HCT116 (cell line): ENCODE measurements around the gene RAB33B. TPM values are rescaled to one million over a fixed set of nuclear protein-coding genes. Genes with fewer than 3 reads are reported as not detected.

Source experiments
- ATAC-seq: fragments of 200-7000 bp; cut with Tn5 transposase; 2 replicates; pipeline ENCODE4 v1.9.1; 2020; ENCODE audit warnings: mild to moderate bottlenecking, moderate library complexity
- BruUV-seq: library from RNA; stranded (reverse); fragments of 400-500 nt; replicated peaks from 2 replicates; lab custom pipeline; 2021; lab: Mats Ljungman, UMichigan
- CTCF ChIA-PET: fragments of 300-600 bp; sonication (Branson Sonifier 250); formaldehyde crosslinking; loops from one replicate; lab custom pipeline; 2021; ENCODE audit warnings: antibody characterized with exemption; lab: Charles Lee
- POLR2A ChIA-PET: fragments of 300-600, 350-600 bp; sonication (Branson Sonifier 250); formaldehyde crosslinking; loops from one replicate; lab custom pipeline; 2021; ENCODE audit warnings: antibody characterized with exemption; lab: Charles Lee
- RAD21 ChIA-PET, 2 experiments: fragments of 300-600 bp; sonication (Branson Sonifier 250); formaldehyde crosslinking; loops; one replicate each; lab custom pipeline; 2023; ENCODE audit warnings: low total read pairs in 2 of 2; ENCODE audit not compliant: uncharacterized antibody in 2 of 2, unreplicated experiment in 2 of 2, low non-redundant PET in 1 of 2; lab: Charles Lee
- DNase-seq: peaks from one replicate; pipeline ENCODE4 v3.0.0-alpha.2; 2010; ENCODE audit warnings: low read depth, low spot score
- H2AFZ ChIP-seq: fragments of 200-600 bp; shearing (Covaris generic), sonication (generic); 2 replicates; pipeline ENCODE4 v1.6.1; 2017; ENCODE audit warnings: low read depth, mixed run types, mixed read lengths, antibody characterized with exemption, low read length; ENCODE audit not compliant: poor library complexity, severe bottlenecking
- H3K27ac ChIP-seq: 2 replicates; pipeline ENCODE4 v1.5.1; 2012; ENCODE audit warnings: low read depth, low read length
- H3K27me3 ChIP-seq: fragments of 200-600 bp; sonication (generic); 2 replicates; pipeline ENCODE4 v1.6.1; 2016; ENCODE audit warnings: mixed run types, low read length, mixed read lengths; ENCODE audit not compliant: insufficient read depth
- H3K36me3 ChIP-seq, 2 experiments: fragments of 200-500 bp in 1 of 2; fragments of 200-600 bp in 1 of 2; sonication (Bioruptor generic) in 1 of 2; sonication (generic) in 1 of 2; 2 replicates each; pipeline versions ENCODE4 v1.5.1 to v1.6.1; 2014 to 2016; ENCODE audit warnings: low read length in 2 of 2, inconsistent platforms in 1 of 2, mixed read lengths in 1 of 2, mixed run types in 1 of 2; ENCODE audit not compliant: insufficient read depth in 2 of 2, control insufficient read depth in 1 of 2
- H3K4me1 ChIP-seq, 2 experiments: fragments of 200-600 bp in 1 of 2; sonication (generic) in 1 of 2; 2 replicates each; pipeline versions ENCODE4 v1.5.1 to v1.6.1; 2012 to 2017; ENCODE audit warnings: low read length in 2 of 2, inconsistent platforms in 1 of 2, mild to moderate bottlenecking in 1 of 2, mixed read lengths in 1 of 2, mixed run types in 1 of 2, moderate library complexity in 1 of 2; ENCODE audit not compliant: insufficient read depth in 2 of 2, control insufficient read depth in 1 of 2
- H3K4me2 ChIP-seq: fragments of 200-600 bp; sonication (generic); 2 replicates; pipeline ENCODE4 v1.6.1; 2017; ENCODE audit warnings: mixed run types, low read length, mixed read lengths
- H3K4me3 ChIP-seq, 2 experiments: fragments of 200-600 bp in 1 of 2; sonication (generic) in 1 of 2; replicated peaks in 1 of 2; 2 replicates each; pipeline ENCODE4 v1.5.1; 2011 to 2016; ENCODE audit warnings: low read length in 2 of 2, control low read depth in 1 of 2, low read depth in 1 of 2, mild to moderate bottlenecking in 1 of 2, mixed read lengths in 1 of 2, mixed run types in 1 of 2
- H3K79me2 ChIP-seq: fragments of 200-600 bp; sonication (generic); 2 replicates; pipeline ENCODE4 v1.6.1; 2017; ENCODE audit warnings: mild to moderate bottlenecking, mixed run types, low read length, moderate library complexity, mixed read lengths; ENCODE audit not compliant: insufficient read depth
- H3K9ac ChIP-seq: fragments of 200-600 bp; sonication (generic); 2 replicates; pipeline ENCODE4 v1.6.1; 2016; ENCODE audit warnings: low read length, mixed read lengths
- H3K9me2 ChIP-seq: fragments of 200-600 bp; sonication (generic), shearing (Covaris generic); 2 replicates; pipeline ENCODE4 v1.6.1; 2017; ENCODE audit warnings: mixed run types, mild to moderate bottlenecking, moderate library complexity; ENCODE audit not compliant: insufficient read depth
- H3K9me3 ChIP-seq, 2 experiments: fragments of 200-500 bp in 1 of 2; fragments of 200-600 bp in 1 of 2; sonication (Bioruptor generic) in 1 of 2; sonication (generic) in 1 of 2; 2 replicates each; pipeline ENCODE4 v1.6.1; 2014 to 2017; ENCODE audit warnings: low read length in 2 of 2, mixed read lengths in 2 of 2, inconsistent platforms in 1 of 2, low read depth in 1 of 2, mild to moderate bottlenecking in 1 of 2, mixed run types in 1 of 2, moderate library complexity in 1 of 2; ENCODE audit not compliant: control insufficient read depth in 1 of 2, insufficient read depth in 1 of 2
- H4K20me1 ChIP-seq: fragments of 200-600 bp; sonication (generic), shearing (Covaris generic); 2 replicates; pipeline ENCODE4 v1.6.1; 2017; ENCODE audit warnings: mixed run types, mild to moderate bottlenecking, moderate library complexity; ENCODE audit not compliant: insufficient read depth
- ATF3 ChIP-seq: IDR thresholded peaks from 2 replicates; pipeline ENCODE4 v1.6.1; 2012
- CBX3 ChIP-seq: IDR thresholded peaks from 2 replicates; pipeline ENCODE4 v1.6.1; 2012; ENCODE audit warnings: low read depth
- CTCF ChIP-seq, 3 experiments: fragments of 200-600 bp in 1 of 3; sonication (generic) in 1 of 3; IDR thresholded peaks in 2 of 3; conservative IDR thresholded peaks in 1 of 3; 2 replicates each; pipeline ENCODE4 v1.5.1; 2012 to 2017; ENCODE audit warnings: low read depth in 2 of 3, low read length in 2 of 3, antibody characterized with exemption in 1 of 3, borderline replicate concordance in 1 of 3, control low read depth in 1 of 3, mild to moderate bottlenecking in 1 of 3, mixed read lengths in 1 of 3, mixed run types in 1 of 3, moderate library complexity in 1 of 3; ENCODE audit not compliant: insufficient read depth in 1 of 3
- ELF1 ChIP-seq: IDR thresholded peaks from 2 replicates; pipeline ENCODE4 v1.6.1; 2012; ENCODE audit warnings: low read depth, borderline replicate concordance
- EZH2phosphoT487 ChIP-seq: fragments of 200-600 bp; IDR thresholded peaks from 2 replicates; pipeline ENCODE4 v1.6.1; 2018; ENCODE audit warnings: antibody characterized with exemption, borderline replicate concordance
- JUND ChIP-seq: IDR thresholded peaks from 2 replicates; pipeline ENCODE4 v1.6.1; 2012
- MAX ChIP-seq: IDR thresholded peaks from 2 replicates; pipeline ENCODE4 v1.6.1; 2012
- POLR2AphosphoS5 ChIP-seq: IDR thresholded peaks from 2 replicates; pipeline ENCODE4 v1.6.1; 2011; ENCODE audit warnings: mild to moderate bottlenecking, low read depth, low read length, moderate library complexity
- YY1 ChIP-seq: IDR thresholded peaks from 2 replicates; pipeline ENCODE4 v1.6.1; 2011; ENCODE audit warnings: low read length, low read depth, moderate library complexity, mild to moderate bottlenecking; ENCODE audit not compliant: insufficient replicate concordance; ENCODE audit errors: extremely low read depth
- ZFX ChIP-seq: fragments of 450-650 bp; IDR thresholded peaks from 2 replicates; pipeline ENCODE4 v1.6.1; 2017
- intact Hi-C: fragments of 100-400 bp; cut with micrococcal nuclease; formaldehyde crosslinking; loops from 2 replicates; pipeline ENCODE4 v1.10.0; 2022
- total RNA-seq: library from RNA; stranded (reverse); gene quantifications from one replicate; pipeline ENCODE4 v1.2.1, GENCODE V29; 2021; ENCODE audit not compliant: unreplicated experiment

RAB33B gene
- total RNA-seq, 1 experiment from 2014 or later, result 5.4 TPM

GRCh38 chr4:139488442-139488841 lies 34.5 kb downstream of the RAB33B start:
- intact Hi-C loops, result no loop called here
- Histone ChIP-seq H3K4me1 (no peaks in the 10 kb centered on the region), H3K79me2 (no peaks in the 10 kb centered on the region), H2AFZ (no peak overlapping the region), H3K27me3 (no peaks in the 10 kb centered on the region), H4K20me1 (no peaks in the 10 kb centered on the region), H3K4me2 (no peak overlapping the region), H3K36me3 (no peaks in the 10 kb centered on the region), H3K4me3 (no peak overlapping the region), H3K9ac (no peak overlapping the region), H3K9me3 (no peaks in the 10 kb centered on the region), H3K27ac (no peak overlapping the region), H3K9me2 (no peaks in the 10 kb centered on the region)
- BruUV-seq, result no TSS peak
- TF ChIP-seq ATF3, result no peak
- ATAC-seq (no peak), DNase-seq (no peak)
- POLR2A ChIA-PET, result no interaction called here
- CTCF ChIA-PET, result interaction anchor here (0.9 kb wide), 1 partner anchor 9 kb away, joined by 4 read pairs; no protein-coding TSS in a partner anchor
- RAD21 ChIA-PET, result no interaction called here

- Histone ChIP-seq H3K9ac (no peak overlapping the region), H3K4me3 (no peak overlapping the region), H2AFZ (no peak overlapping the region), H3K4me2 (no peak overlapping the region), H3K27me3 (no peaks in the 10 kb centered on the region), H3K27ac (no peak overlapping the region), H3K36me3 (no peaks in the 10 kb centered on the region), H4K20me1 (no peaks in the 10 kb centered on the region), H3K9me3 (no peaks in the 10 kb centered on the region), H3K9me2 (no peaks in the 10 kb centered on the region), H3K79me2 (no peaks in the 10 kb centered on the region), H3K4me1 (no peaks in the 10 kb centered on the region)
- no peak for TF ChIP-seq EZH2phosphoT487
- TF ChIP-seq CBX3, result no peak
- TF ChIP-seq YY1, result no peak
- no peak for TF ChIP-seq CTCF (IDR thresholded peaks at IDR 0.05 in 2 of 3, conservative IDR thresholded peaks at IDR 0.05 in 1 of 3; ENCODE audit: borderline replicate concordance in 1 of 3, insufficient read depth in 1 of 3, low read depth in 2 of 3, low read length in 2 of 3)
- no peak for TF ChIP-seq ZFX
- no peak for TF ChIP-seq JUND
- no peak for TF ChIP-seq MAX
- TF ChIP-seq POLR2AphosphoS5, result no peak
- TF ChIP-seq ELF1, result no peak
- RAD21 ChIA-PET, result no interaction called here
- no peak for DNase-seq
- intact Hi-C loops, result no loop called here
- no TSS peak for BruUV-seq
- no peak for ATAC-seq
- CTCF ChIA-PET, result no interaction called here
- POLR2A ChIA-PET, result no interaction called here
These were observed 35.7 kb downstream of the RAB33B start for GRCh38 chr4:139489638-139490037.
